ENCODE measurements around the gene CEP41.

The CEP41 gene

GRCh38 chr7:130346177-130346905 lies 94.5 kb downstream of the CEP41 start:
- DNase-seq, result no peak

- DNase-seq, result no peak
These were observed 95.1 kb downstream of the CEP41 start for GRCh38 chr7:130345725-130346124.

GRCh38 chr7:130345136-130345535 lies 95.7 kb downstream of the CEP41 start:
- DNase-seq, result no peak

GRCh38 chr7:130344271-130344866 lies 96.4 kb downstream of the CEP41 start, which contains the start of gene CPA5:
CPA5 (plus strand) TSS chr7:130344816; CDS start chr7:130346486, 1,670 bp downstream.
- no peak for DNase-seq
